Renal cortical epithelial cell (primary cell): ENCODE measurements around the gene ZNF652. TPM values are rescaled to one million over a fixed set of nuclear protein-coding genes. Genes with fewer than 3 reads are reported as not detected.
"Not testable (repeated sequence)": the region's sequence is repeated elsewhere in the genome, so short reads cannot be mapped to it uniquely, and the experiment has no call there.

ENCODE experiments used
- DNase-seq: peaks from one replicate; pipeline ENCODE4 v3.0.0-alpha.2; 2011; ENCODE audit warnings: low read depth
- total RNA-seq: library from RNA; depleted of rRNA; stranded (reverse); fragments of >200 nt; gene quantifications from 2 replicates; pipeline ENCODE4 v1.2.3, GENCODE V29; 2014

The ZNF652 gene
- total RNA-seq, 1 donor from 2014 or later, result 28.4 TPM

DNA sequence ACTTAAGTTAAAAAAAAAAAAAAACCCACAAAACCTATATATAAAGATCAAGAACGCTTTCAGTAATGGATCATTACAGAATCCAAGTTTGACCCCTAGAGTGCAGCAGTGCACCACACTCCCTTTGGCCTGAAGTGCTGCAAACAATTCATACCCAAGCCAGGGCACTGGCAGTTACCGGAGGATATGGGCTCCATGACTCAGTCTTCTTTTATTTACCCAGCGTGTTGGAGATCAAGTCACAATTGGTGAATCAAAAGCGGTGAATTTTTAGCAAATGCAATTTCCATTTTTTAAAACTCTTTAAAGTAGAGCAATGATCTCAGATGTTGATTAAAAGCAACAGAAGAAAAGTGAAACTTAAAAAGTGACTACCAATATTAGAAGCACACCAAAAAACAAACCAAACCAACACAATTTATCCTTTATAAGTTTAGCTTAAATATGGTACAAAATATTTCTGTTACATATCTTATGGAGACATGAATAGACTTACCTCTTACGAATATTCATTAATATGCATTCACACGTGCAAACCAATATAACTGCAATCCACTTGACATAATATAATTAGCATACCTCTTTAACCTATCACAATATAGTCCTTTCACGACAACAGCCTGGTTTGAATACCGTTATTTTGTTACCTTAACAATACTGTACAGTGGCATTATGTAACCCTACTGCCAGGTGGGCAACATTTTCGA is 46.3 kb downstream of the ZNF652 start:
- DNase-seq, result peak; percentile 89

DNA sequence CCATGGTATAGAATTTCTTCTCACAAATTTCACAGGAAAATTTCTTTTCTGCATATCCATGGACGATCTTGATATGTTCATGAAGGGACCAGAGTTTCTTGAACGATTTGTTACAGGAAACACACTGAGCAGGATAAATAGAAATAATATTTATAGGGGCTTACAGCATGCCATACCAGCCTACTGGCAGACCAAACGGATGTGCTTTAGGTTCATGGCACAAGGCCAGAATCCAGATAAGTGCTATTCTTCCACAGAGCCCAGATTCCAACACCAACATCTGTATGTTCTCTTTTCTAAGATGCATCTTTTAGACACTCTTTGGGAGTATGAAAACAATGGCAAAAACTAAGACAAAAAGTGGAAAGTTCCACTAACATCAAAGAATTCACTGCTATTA is 49.3 kb downstream of the ZNF652 start:
- no peak for DNase-seq

DNA sequence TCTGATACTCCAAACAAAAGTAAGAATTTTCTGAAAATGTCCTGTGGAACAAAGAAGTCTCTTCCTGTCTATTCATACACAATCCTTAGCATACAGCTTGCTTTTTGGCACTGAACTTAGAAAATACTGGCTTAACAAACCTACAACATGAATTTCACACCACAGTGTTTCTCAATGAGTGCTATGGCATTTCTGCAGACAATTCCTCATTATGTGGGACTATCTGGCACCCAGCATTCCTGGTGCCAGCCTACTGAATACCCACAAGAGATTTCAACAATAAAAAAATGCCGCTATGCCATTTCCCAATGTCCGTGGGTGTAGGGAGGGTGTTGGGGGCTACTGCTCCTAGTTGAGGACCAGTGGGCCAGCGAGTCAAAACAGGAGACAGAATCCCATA is 62.1 kb downstream of the ZNF652 start:
- DNase-seq, result no peak

DNA sequence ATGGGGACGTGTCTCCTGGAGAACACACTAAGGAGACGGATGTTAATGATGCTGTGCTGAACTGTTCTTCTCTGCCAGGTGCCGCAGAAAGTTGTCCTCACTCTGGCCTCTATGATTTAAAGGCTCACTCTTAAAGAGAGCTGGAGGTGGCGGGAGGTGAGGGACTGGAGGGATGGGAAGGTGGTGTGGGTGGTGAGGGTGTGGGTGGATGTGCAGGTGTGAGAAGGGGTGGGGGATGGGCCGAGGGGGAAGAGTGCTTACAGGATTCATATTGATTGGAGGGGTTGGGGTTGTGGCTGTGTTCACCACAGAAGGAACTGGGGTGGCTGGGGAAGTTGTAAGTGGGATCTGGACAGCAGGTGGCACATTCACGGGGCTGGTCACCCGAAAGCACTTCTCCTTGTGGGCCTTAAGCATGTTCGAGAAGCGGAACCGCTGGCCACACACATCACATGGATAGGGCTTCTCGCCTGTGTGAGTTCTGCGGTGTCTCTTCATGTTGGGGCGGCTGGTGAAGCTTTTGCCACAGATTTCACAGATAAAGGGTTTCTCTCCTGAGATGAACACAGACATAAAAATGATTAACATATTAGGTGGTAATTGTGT is 63.6 kb downstream of the ZNF652 start:
- no peak for DNase-seq

DNA sequence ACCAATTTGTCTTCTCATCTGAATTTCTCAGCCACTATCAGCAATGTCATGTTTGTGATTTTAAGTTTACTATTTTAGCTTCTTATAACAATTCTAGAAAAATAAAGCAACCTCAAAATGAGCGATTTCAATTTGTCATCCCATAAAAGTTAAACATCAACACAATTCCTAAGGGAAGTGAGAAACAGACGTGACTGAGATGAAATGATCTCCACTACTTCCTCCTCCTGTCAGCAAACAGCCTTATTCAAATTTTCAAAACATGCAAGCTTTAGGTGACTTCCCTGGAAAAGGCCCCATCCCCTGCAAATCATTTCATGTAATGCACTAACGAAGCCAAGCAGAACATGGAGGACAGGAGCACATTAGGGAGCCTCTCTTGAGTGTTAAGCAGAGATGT is 64.9 kb downstream of the ZNF652 start:
- DNase-seq, result peak; percentile 54

DNA sequence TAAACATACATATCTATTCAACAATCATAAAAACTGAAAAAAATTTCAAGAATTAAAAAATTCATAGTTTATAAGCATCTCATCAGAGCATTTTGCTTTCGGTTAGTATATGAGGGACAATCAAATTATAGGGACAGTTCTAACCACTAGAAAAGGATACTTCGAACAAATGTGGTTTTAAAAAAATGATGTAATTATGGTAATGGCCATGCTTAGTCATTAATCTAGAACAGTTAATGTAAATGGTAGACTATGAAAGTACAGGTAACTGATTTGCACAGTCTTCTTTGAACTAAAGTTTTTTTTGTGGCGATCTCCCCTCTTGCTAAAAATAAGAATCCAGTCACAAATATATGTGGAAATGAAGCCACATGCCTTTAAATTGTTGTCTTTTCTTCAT is 67.9 kb downstream of the ZNF652 start:
- no peak for DNase-seq

DNA sequence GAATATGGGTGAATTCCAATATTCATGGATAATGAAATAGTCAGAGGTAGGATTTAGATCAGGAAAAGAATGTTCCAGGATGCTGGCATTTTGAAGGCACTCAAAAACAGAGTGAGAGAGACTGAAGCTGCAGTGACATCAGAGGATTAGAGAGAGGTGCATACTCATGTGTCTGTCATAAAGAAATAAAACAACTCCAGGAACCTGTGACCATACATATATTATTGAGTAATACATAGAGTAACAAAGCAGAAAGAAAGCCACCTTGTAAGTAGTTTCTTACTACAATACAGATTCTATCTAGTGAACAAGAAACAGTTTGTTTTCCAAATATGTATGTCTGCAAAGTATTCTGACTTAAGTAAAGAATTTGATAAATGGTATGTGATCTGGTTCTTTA is 69.1 kb downstream of the ZNF652 start:
- DNase-seq, result no peak

DNA sequence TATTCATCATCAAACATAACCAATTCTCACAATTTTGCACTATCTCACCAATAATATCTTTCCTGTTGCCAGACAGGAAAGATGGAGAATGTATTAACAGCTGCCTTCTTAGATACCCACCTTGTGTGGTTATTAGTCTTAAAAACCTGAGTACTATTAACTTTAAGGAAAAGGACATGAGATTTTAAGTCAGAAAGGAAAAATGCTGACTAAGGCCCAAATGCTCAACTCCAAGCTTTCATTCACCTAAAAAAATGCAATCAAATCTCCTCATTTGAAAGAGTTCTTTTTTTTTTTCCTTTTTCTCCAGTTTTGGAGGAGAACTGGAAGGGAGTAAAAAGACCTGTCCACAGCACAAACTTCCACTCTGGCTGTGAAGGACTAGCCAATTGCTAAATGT is 70.1 kb downstream of the ZNF652 start:
- DNase-seq, result no peak

DNA sequence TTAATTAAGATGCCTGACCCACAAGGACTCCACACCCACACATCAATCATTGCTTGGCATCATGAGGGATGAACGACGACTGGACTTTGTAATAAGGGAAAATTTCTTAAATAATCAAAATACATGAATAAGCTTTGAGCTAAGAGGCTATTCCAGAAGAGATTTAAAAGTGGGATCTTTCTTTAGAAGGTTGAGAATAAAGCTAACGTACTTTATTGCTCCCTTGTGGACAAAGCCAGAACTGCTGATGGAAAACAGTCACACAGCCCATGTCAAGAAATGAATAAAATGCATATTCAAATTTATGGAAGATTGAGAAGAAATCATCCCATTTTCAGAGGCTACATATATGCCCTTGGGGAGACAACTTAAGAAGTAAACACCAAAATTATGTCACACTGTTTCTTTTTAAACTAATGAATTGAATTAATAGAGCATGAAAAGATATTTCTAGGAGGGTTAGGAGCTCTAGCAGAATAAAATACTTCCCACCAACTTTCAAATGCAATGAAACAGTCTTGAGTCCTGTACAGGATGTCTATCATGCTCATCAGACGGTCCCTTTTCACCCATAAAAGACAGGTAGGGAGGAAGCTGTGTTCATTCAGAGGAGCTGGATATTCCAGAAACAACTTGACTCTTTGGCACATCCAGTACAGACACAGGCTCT is 71.2 kb downstream of the ZNF652 start:
- DNase-seq, result peak; percentile 29

DNA sequence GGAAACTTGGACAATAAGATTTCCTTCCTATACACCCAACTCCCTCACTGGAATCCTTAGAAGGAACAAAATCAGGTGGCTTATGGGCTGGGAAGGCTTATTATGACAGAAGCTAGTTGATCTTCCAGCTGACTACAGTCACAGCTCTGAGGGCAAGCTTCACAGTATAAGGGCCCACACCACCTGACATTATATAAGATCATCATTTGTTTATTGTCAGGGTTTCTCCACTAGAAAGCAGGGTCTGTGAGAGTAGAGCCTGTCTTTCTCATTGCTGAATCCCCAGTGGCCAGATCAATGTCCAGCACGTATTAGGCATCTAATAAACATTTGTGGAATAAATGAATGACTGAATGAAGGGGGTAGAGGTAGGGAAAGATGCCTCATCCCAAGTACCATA is 73.7 kb downstream of the ZNF652 start:
- no peak for DNase-seq

DNA sequence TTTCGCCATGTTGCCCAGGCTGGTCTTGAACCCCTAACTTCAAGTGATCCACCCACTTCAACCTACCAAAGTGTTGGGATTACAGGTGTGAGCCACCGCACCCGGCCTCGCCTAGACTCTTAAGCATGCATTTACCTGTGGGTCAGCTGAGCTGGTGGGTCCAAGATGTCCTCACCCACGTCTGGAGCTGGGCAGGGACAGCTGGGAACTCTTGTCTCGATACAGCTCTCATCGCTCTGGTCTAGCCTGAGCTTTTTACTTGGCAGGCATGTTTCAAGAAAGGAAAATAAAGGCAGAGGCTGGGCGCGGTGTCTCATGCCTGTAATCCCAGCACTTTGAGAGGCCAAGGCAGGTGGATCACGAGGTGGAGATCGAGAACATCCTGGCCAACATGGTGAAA is 74.6 kb downstream of the ZNF652 start:
- DNase-seq, result no peak

DNA sequence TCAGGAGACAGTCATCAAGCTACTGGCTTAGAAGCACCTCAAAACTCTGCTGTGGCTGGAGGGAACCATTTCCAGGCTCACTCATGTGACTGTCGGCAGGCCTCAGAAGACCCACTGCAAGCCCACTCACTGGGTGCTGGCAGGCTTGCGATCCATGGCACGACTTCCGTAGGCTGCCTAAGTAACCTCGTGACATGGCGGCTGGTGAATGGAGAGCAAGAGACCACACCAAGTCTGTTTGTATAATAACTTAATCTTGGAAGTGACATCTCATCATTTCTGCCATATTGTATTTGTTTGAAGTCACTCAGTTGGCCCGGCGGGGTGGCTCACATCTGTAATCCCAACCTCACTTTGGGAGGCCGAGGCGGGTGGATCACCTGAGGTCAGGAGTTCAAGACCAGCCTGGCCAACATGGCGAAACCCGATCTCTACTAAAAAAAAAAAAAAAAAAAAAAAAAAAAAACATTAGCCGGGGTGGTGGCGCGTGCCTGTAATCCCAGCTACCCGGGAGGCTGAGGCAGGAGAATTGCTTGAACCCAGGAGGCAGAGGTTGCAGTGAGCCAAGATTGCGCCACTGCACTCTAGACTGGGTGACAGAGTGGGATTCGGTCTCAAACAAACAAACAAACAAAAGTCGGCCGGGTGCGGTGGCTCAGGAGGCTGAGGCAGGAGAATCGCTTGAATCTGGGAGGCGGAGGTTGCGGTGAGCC is 75.6 kb downstream of the ZNF652 start:
- DNase-seq, result not testable (repeated sequence)

DNA sequence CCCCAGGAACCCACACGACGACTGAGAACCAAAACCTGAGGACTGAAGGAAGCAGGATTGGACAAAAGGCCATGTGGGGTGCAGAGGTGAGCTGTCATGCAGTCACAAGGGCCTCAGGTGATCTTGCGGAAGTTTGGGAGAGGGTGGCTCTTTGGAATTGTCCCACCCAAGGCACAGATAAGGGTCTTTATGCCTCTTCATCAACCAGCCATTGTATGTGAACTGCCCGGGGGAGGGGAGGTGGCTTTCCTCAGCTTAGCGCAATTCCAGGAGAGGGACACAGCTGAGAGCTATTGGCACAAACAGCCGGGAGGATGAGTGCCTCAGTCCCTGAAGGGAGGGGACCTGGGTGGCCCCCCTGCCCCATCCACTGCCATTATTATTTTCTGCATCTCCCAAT is 76.3 kb downstream of the ZNF652 start:
- DNase-seq, result no peak

DNA sequence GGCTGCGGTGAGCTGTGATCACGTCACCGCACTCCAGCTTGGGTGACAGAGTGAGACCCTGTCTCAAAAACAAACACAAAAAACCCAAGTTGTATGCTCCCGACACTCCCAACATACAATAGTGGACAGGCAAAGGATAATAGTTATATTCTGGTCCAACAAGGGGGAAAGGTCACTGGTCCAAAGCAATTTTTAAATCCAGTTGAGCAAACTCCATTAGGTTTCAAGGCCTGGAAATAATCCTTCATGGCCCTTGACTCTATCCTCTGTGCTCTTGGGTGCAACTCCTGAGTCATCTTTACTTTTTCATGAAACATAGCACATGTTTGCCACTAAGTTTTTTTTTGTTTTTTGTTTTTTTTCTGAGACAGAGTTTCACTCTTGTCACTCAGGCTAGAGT is 81.1 kb downstream of the ZNF652 start:
- DNase-seq, result no peak

DNA sequence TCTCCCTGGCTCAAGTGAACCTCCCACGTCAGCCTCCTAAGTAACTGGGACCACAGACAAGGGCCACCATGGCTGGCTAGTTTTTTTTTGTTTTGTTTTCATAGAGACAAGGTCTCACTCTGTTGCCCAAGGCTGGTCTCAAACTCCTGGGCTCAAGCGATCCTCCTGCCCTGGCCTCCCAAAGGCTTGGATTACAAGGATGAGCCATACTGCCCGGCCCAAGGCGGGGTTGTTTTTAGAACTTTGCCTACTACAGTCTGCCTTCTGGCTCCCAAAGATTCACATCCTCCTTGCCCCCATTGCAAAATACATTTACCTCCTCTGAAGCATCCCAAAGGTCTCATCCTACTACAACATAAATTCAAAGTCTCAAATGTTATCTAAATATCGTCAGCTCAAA is 82.0 kb downstream of the ZNF652 start:
- no peak for DNase-seq

DNA sequence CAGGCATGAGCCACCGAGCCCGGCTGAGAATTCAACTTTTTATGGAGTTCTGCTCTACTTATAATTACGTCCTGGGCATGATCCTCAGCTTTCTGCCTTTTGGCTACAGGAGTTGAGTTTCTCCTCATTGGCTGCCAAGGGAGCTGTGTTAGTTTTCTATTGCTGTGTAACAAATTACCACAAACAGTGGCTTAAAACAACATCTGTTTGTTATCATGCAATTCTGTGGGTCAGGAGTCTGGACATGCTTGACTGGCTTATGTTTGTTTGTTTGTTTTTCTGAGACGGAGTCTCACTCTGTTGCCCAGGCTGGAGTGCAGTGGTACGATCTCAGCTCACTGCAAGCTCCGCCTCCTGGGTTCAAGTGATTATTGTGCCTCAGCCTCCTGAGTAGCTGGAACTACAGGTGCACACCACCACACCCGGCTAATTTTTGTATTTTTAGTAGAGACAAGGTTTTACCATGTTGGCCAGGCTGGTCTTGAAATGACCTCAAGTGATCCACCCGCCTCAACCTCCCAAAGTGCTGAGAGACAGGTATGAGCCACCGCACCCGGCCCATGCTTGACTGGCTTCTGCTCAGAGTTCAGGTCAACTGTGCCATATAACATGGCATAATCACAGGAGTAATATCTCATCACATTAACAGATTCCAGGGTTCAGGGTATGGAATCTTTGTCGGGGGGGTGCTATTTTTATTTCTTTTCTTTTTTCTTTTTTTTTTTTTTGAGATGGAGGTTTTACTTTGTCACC is 82.6 kb downstream of the ZNF652 start:
- DNase-seq, result not testable (repeated sequence)

DNA sequence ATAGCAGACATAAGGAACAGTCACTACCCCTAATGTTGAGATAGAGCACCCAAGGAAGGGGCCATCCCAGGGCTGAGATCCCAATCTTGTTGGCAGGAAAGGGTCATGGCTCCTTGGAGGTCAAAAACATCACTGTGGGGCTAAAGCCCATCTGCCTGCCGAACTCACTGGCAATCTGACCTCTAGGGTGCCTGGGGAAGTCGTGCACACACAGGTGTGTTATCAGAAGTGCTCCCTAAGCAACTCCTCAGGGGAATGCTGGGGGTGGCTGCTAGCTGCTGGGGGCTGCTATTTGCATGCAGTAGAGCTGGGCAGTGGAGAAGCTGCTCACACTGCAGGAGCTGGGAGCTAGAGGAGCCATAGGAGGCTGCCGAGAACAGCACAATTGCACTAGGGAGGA is 84.0 kb downstream of the ZNF652 start:
- no peak for DNase-seq

DNA sequence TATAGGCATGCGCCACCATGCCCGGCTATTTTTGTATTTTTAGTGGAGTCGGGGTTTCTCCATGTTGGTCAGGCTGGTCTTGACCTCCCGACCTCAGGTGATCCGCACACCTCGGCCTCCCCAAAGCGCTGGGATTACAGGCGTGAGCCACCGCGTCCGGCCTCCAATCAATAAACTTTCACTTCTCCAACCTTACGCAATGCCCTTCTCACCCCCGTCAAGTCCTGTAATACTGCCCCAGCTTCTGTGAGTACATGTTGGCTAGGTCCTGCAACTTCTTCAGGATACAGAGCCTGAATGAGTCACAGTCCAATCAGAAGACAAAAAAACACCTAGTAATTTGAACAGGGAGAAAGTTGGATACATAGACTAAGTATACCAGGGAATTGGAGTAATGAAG is 84.4 kb downstream of the ZNF652 start:
- DNase-seq, result no peak

DNA sequence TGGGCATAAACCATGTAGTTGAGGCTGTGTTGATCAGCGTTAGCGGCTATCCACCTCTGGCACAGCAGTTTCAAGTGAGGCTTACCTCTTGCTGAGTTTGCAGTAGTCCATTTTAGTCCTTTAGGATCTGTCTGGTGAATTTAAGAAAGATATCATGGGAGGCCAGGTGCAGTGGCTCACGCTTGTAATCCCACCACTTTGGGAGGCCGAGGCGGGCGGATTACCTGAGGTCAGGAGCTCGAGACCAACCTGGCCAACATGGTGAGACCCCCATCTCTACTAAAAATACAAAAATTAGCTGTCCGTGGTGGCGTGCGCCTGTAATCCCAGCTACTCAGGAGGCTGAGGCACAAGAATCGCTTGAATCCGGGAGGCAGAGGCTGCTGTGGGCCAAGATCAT is 86.1 kb downstream of the ZNF652 start:
- DNase-seq, result not testable (repeated sequence)

DNA sequence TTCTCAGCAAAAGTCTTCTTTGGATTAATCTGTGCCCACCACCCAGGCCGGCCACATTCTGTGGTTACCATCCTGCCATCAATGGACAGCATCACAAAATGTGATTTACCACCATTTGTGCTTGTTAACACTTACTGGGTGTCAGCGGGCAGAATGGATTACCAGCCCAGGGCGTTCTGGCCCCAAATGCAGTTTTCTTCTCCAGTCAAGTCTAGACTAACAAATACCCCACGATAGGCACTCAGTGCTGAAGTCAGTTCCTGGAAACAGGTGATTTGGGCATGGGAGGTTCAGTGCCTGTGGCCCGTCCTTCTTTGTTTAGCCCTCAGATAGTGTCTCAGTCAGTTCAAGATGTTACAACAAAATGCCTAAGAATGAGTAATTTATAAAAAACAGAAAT is 92.7 kb downstream of the ZNF652 start:
- no peak for DNase-seq

DNA sequence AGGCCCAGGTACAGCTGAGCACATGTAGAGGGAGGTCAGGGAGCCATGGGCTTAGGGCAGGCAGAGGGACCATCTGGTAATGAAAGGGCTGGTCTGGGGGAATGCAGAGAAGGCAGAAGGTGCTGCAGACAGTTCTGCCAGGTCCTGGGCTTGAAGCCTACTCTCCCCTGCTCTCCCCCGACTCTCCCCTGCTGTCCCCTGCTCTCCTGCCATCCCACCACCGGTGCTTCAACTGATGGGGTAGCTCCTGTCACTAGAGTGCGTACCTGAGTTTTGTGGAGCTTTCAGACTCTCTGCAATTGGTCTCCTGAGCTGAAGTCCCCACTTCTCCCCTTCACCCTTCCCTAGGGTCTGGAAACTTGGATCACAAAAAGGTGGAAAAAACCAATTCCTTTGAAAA is 94.1 kb downstream of the ZNF652 start:
- no peak for DNase-seq

DNA sequence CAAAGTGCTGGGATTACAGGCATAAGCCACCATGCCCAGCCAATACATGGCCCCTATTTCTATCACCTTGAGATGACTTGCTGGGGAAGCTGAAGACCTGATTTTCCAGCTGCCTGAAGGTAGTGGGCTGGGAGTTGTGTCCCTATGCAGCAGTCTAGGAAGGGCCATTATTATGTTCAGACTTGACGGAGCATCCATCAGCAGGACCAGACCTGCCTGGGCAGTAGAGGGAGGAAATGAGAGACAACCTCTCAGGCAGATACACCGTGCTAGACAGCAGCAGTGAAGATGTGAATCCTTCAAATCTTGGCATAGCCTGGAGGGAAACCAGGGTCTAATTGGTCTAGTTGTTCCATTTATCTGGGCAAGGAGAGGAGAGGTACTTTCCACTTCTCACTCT is 95.8 kb downstream of the ZNF652 start:
- no peak for DNase-seq
